ENCODE measurements around the gene ARHGAP40.

The ARHGAP40 gene

DNA sequence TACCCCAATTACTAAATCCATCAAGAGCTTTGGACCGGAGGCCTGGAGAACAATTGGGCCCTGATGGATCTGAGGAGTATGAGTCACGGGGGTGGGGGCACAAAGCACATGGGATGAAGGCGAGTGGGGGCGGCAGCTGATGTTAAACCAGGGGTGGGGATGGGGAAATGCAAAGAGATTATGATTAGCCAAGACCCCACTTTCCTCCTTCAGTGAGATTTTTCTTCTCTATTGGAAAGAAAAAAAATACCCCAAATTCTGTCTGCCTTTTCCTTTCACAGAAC lies 57.9 kb downstream of the ARHGAP40 start:
- H3K27me3 ChIP-seq (ENCODE audit: insufficient read depth, low read length), result no peaks in the 10 kb centered on the region
- H3K4me2 ChIP-seq (ENCODE audit: low read length), result no peak overlapping the region
- no peak overlapping the region for H3K9ac ChIP-seq (ENCODE audit: low read length)
- no peak for TF ChIP-seq EZH2 (IDR thresholded peaks at IDR 0.05; ENCODE audit: borderline replicate concordance, low read length)
- TF ChIP-seq, protein P1, sequence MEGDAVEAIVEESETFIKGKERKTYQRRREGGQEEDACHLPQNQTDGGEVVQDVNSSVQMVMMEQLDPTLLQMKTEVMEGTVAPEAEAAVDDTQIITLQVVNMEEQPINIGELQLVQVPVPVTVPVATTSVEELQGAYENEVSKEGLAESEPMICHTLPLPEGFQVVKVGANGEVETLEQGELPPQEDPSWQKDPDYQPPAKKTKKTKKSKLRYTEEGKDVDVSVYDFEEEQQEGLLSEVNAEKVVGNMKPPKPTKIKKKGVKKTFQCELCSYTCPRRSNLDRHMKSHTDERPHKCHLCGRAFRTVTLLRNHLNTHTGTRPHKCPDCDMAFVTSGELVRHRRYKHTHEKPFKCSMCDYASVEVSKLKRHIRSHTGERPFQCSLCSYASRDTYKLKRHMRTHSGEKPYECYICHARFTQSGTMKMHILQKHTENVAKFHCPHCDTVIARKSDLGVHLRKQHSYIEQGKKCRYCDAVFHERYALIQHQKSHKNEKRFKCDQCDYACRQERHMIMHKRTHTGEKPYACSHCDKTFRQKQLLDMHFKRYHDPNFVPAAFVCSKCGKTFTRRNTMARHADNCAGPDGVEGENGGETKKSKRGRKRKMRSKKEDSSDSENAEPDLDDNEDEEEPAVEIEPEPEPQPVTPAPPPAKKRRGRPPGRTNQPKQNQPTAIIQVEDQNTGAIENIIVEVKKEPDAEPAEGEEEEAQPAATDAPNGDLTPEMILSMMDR (IDR thresholded peaks at IDR 0.05; ENCODE audit: low read length), result no peak
- no peak overlapping the region for H2AFZ ChIP-seq (ENCODE audit: low read length)
- H3K9me3 ChIP-seq (ENCODE audit: low read length), result no peaks in the 10 kb centered on the region
- H4K20me1 ChIP-seq (ENCODE audit: insufficient read depth, low read length), result no peaks in the 10 kb centered on the region
- no peaks in the 10 kb centered on the region for H3K36me3 ChIP-seq (ENCODE audit: insufficient read depth, low read length)
- H3F3A ChIP-seq (ENCODE audit: insufficient read depth, low read length), result no peaks in the 10 kb centered on the region
- H3K9me2 ChIP-seq (ENCODE audit: low read depth, low read length), result no peaks in the 10 kb centered on the region
- H3K4me1 ChIP-seq (ENCODE audit: insufficient read depth, low read length, severe bottlenecking), result no peaks in the 10 kb centered on the region
- H3K27ac ChIP-seq (ENCODE audit: low read depth, low read length, poor library complexity, severe bottlenecking), result no peak overlapping the region
- H3K4me3 ChIP-seq (ENCODE audit: low read depth, low read length, poor library complexity, severe bottlenecking), result no peak overlapping the region
- H3K79me2 ChIP-seq (ENCODE audit: insufficient read depth, low read length), result no peaks in the 10 kb centered on the region

DNA sequence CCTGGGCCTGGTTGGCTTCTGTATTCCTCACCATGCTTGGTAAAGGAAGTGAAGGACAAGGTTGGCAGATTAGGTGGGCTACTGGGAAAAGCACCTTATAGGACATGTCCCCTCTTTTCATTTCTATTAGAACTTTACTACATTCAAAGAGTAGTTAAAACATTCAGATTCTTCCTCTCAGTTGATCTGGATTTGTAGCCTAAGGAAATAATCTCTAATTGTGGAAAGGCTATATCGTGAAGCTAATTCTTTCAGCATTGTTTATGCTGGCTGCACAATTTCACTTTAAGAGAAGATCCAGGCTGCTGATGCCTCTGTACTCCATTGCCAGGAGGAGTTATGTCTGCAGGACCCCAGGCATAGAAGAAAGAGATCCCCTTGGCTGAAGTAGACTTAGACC lies 58.8 kb downstream of the ARHGAP40 start:
- Histone ChIP-seq H4K20me1 (ENCODE audit: insufficient read depth, low read length) (no peaks in the 10 kb centered on the region), H3K36me3 (ENCODE audit: insufficient read depth, low read length) (no peaks in the 10 kb centered on the region), H3K4me1 (ENCODE audit: insufficient read depth, low read length, severe bottlenecking) (no peaks in the 10 kb centered on the region), H3K9me3 (ENCODE audit: low read length) (no peaks in the 10 kb centered on the region), H3K79me2 (ENCODE audit: insufficient read depth, low read length) (no peaks in the 10 kb centered on the region), H3F3A (ENCODE audit: insufficient read depth, low read length) (no peaks in the 10 kb centered on the region), H3K4me3 (ENCODE audit: low read depth, low read length, poor library complexity, severe bottlenecking) (no peak overlapping the region), H3K4me2 (ENCODE audit: low read length) (no peak overlapping the region), H3K27ac (ENCODE audit: low read depth, low read length, poor library complexity, severe bottlenecking) (no peak overlapping the region), H2AFZ (ENCODE audit: low read length) (no peak overlapping the region), H3K9me2 (ENCODE audit: low read depth, low read length) (no peaks in the 10 kb centered on the region), H3K9ac (ENCODE audit: low read length) (no peak overlapping the region), H3K27me3 (ENCODE audit: insufficient read depth, low read length) (no peaks in the 10 kb centered on the region)
- TF ChIP-seq, protein P1 (IDR thresholded peaks at IDR 0.05; ENCODE audit: low read length), result no peak
- TF ChIP-seq EZH2 (IDR thresholded peaks at IDR 0.05; ENCODE audit: borderline replicate concordance, low read length), result no peak

DNA sequence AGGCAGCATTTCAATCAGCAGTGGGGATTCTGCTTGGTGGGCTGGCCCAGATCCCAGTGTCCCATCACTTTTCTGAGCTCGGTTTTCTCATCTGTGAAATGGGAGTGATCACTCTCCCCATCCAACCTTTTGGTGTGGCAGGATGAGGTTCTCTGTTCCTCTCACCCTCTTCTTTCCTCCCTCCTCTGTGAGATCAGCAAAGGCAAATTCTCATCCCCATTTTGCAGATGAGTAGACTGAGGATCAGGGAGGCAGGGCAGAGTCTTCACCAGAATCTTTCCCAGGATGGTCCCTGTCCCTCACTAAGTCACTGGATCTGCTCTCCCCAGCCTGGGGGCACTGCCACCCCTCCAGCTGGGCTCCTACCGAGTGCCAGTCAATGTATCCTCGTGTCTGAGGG lies 62.1 kb downstream of the ARHGAP40 start:
- Histone ChIP-seq H4K20me1 (ENCODE audit: insufficient read depth, low read length) (no peaks in the 10 kb centered on the region), H3K4me2 (ENCODE audit: low read length) (no peak overlapping the region), H3K9me2 (ENCODE audit: low read depth, low read length) (no peaks in the 10 kb centered on the region), H3K4me1 (ENCODE audit: insufficient read depth, low read length, severe bottlenecking) (no peaks in the 10 kb centered on the region), H2AFZ (ENCODE audit: low read length) (no peak overlapping the region), H3F3A (ENCODE audit: insufficient read depth, low read length) (no peaks in the 10 kb centered on the region), H3K36me3 (ENCODE audit: insufficient read depth, low read length) (no peaks in the 10 kb centered on the region), H3K27me3 (ENCODE audit: insufficient read depth, low read length) (no peaks in the 10 kb centered on the region), H3K4me3 (ENCODE audit: low read depth, low read length, poor library complexity, severe bottlenecking) (no peak overlapping the region), H3K9ac (ENCODE audit: low read length) (no peak overlapping the region), H3K27ac (ENCODE audit: low read depth, low read length, poor library complexity, severe bottlenecking) (no peak overlapping the region), H3K9me3 (ENCODE audit: low read length) (no peaks in the 10 kb centered on the region), H3K79me2 (ENCODE audit: insufficient read depth, low read length) (no peaks in the 10 kb centered on the region)
- no peak for TF ChIP-seq EZH2 (IDR thresholded peaks at IDR 0.05; ENCODE audit: borderline replicate concordance, low read length)

DNA sequence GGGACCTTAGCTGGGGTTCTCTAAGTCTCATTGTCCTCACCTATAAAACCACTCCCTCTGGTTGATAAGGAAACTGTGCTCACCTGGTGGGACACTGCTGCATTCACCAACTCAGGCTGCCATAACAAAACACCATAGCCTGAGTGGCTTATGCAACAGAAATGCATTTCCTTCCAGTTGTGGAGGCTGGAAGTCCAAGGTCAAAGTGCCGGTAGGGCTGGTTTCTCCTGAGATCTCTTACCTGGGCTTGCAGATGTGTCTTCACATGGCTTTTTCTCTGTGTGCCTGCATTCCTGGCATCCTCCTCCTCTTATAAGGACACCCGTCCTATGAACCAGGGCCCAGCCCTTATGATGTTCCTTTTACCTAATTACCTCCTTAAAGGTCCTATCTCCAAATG lies 62.7 kb downstream of the ARHGAP40 start:
- Histone ChIP-seq H3K79me2 (ENCODE audit: insufficient read depth, low read length) (no peaks in the 10 kb centered on the region), H3K9me3 (ENCODE audit: low read length) (no peaks in the 10 kb centered on the region), H3K4me1 (ENCODE audit: insufficient read depth, low read length, severe bottlenecking) (no peaks in the 10 kb centered on the region), H3K36me3 (ENCODE audit: insufficient read depth, low read length) (no peaks in the 10 kb centered on the region), H3K27ac (ENCODE audit: low read depth, low read length, poor library complexity, severe bottlenecking) (no peak overlapping the region), H4K20me1 (ENCODE audit: insufficient read depth, low read length) (no peaks in the 10 kb centered on the region), H3F3A (ENCODE audit: insufficient read depth, low read length) (no peaks in the 10 kb centered on the region), H2AFZ (ENCODE audit: low read length) (no peak overlapping the region), H3K4me2 (ENCODE audit: low read length) (no peak overlapping the region), H3K9me2 (ENCODE audit: low read depth, low read length) (no peaks in the 10 kb centered on the region), H3K9ac (ENCODE audit: low read length) (no peak overlapping the region), H3K4me3 (ENCODE audit: low read depth, low read length, poor library complexity, severe bottlenecking) (no peak overlapping the region), H3K27me3 (ENCODE audit: insufficient read depth, low read length) (no peaks in the 10 kb centered on the region)
- TF ChIP-seq, protein P1 (IDR thresholded peaks at IDR 0.05; ENCODE audit: low read length), result no peak
- no peak for TF ChIP-seq EZH2 (IDR thresholded peaks at IDR 0.05; ENCODE audit: borderline replicate concordance, low read length)

Measured in OCI-LY1 (cell line).